Brain microvascular endothelial cell (primary cell): ENCODE data around the gene PBX4.

ENCODE experiments used
- DNase-seq: peaks from one replicate; pipeline ENCODE4 v3.0.0-alpha.2; 2020
- H3K27ac ChIP-seq: fragments of 250-450 bp; sonication (Bioruptor Pico); 2 replicates; pipeline ENCODE4 v1.5.1; 2020; ENCODE audit warnings: mild to moderate bottlenecking, moderate library complexity
- H3K27me3 ChIP-seq: fragments of 250-450 bp; sonication (Bioruptor Pico); replicated peaks from 2 replicates; pipeline ENCODE4 v1.5.1; 2020; ENCODE audit warnings: mild to moderate bottlenecking
- H3K36me3 ChIP-seq: fragments of 250-450 bp; sonication (Bioruptor Pico); replicated peaks from 2 replicates; pipeline ENCODE4 v1.5.1; 2020; ENCODE audit warnings: mild to moderate bottlenecking
- H3K4me3 ChIP-seq: 2 replicates; pipeline ENCODE4 v1.5.1; 2011; ENCODE audit warnings: low read depth, mild to moderate bottlenecking, control low read depth, low read length, moderate library complexity
- in situ Hi-C: cut with HindIII; loops from 2 replicates; pipeline ENCODE4 v1.10.0; 2017; ENCODE audit warnings: low sequenced_read_pairs, low pct_ligation_motif_present
- TF ChIP-seq, protein P1 (sequence below): IDR thresholded peaks from 2 replicates; pipeline ENCODE4 v1.5.1; 2011; ENCODE audit warnings: low read depth, mild to moderate bottlenecking, moderate library complexity, low read length, control low read depth, inconsistent platforms; ENCODE audit errors: missing control alignments

Gene PBX4

DNA sequence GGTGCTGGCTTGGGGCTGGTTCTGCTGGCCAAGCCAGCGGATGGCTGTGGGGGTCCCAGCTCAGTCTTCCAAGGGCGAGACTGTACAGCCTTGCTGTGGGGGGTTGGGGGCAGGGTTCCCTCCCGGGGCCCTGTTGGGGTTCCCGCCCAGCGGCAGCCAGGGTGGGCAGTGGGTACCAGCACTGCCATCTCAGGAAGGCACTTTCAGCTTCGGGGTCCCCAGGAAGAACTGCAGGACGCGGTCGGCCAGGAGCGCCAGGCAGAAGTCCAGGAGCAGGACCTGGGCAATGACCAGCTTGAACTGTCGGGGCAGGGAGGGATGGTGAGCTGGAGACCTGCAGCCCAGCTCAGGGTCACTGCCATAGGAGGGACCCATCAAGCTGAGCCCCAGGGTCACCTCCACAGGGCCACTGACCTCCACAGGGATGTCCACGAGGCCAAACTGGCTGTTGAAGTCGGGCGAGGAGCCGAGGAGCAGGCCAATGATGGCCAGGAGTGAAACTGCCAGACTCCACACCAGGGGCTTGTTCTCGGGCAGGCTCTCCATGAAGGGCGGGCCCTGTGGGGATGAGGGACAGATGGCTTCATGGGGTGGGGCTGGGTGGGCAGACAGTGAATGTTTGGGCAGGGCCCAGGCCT lies 26.9 kb upstream of the PBX4 start:
- in situ Hi-C loops = no loop called here
- H3K27me3 ChIP-seq = no peaks in the 10 kb centered on the region
- no peak for DNase-seq
- TF ChIP-seq, protein P1, sequence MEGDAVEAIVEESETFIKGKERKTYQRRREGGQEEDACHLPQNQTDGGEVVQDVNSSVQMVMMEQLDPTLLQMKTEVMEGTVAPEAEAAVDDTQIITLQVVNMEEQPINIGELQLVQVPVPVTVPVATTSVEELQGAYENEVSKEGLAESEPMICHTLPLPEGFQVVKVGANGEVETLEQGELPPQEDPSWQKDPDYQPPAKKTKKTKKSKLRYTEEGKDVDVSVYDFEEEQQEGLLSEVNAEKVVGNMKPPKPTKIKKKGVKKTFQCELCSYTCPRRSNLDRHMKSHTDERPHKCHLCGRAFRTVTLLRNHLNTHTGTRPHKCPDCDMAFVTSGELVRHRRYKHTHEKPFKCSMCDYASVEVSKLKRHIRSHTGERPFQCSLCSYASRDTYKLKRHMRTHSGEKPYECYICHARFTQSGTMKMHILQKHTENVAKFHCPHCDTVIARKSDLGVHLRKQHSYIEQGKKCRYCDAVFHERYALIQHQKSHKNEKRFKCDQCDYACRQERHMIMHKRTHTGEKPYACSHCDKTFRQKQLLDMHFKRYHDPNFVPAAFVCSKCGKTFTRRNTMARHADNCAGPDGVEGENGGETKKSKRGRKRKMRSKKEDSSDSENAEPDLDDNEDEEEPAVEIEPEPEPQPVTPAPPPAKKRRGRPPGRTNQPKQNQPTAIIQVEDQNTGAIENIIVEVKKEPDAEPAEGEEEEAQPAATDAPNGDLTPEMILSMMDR = no peak
- H3K36me3 ChIP-seq = peaks cover 31% of the 10 kb centered on the region
- H3K4me3 ChIP-seq = no peak overlapping the region
- H3K27ac ChIP-seq = no peak overlapping the region

- H3K4me3 ChIP-seq = no peak overlapping the region
These were observed 25.5 kb upstream of the PBX4 start for GRCh38 chr19:19644054-19644388.

GRCh38 chr19:19643158-19644053 lies 24.9 kb upstream of the PBX4 start, which contains the start of gene GMIP:
GMIP (minus strand) TSS chr19:19643657; CDS start chr19:19643529, 128 bp downstream.
- Histone ChIP-seq H3K36me3 (peaks cover 22% of the 10 kb centered on the region), H3K4me3 (peak within 1 kb of the TSS; percentile 81), H3K27ac (peak within 1 kb of the TSS; percentile 8), H3K27me3 (no peaks in the 10 kb centered on the region)
- TF ChIP-seq, protein P1 = peak; percentile 88
- DNase-seq = no peak
- in situ Hi-C loops = no loop called here

More at GRCh38 chr19:19644054-19644388, 25.5 kb upstream of the PBX4 start:
- Histone ChIP-seq H3K27me3 (no peaks in the 10 kb centered on the region), H3K27ac (no peak overlapping the region), H3K36me3 (peaks cover 22% of the 10 kb centered on the region)
- no peak for DNase-seq
- TF ChIP-seq, protein P1 = no peak
- in situ Hi-C loops = no loop called here

DNA sequence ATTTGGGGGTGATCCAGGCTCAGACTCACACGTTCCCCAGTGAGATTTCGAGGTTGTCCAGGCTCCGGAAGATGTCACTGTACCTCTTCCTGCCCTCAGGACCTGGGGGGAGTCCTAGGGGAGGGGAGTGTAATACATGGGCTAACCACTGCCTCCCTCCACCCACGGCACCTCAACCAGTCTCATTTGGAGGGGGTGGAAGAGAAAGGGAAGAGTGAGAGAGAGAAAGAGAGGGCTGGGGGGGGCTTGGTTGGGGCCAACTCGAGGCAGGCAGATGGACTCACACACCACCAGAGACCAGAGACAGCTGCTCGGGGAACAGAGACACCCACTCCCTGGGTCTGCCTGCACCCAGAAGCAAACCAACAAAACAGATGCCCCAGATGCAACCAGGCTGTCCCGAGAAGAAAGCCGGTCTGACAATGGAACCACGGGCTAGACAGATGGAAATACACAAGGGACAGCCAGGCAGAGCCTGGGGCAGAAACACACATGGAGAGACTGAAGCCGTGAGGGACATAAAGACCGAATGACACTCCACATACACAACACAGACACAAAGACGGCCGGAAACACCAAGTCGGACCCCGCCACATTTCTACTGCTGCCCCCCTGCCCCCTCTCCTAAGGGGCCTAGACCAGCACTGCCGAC lies 24.1 kb upstream of the PBX4 start:
- Histone ChIP-seq H3K27ac (no peak overlapping the region), H3K4me3 (peak overlapping the region; percentile 81), H3K27me3 (no peaks in the 10 kb centered on the region), H3K36me3 (peaks cover 23% of the 10 kb centered on the region)
- DNase-seq = no peak
- in situ Hi-C loops = no loop called here
- TF ChIP-seq, protein P1 = no peak

GRCh38 chr19:19637523-19638251 lies 19.2 kb upstream of the PBX4 start:
- no peak for DNase-seq
- in situ Hi-C loops = no loop called here
- peaks cover 39% of the 10 kb centered on the region for H3K36me3 ChIP-seq
- TF ChIP-seq, protein P1 = no peak
- no peak overlapping the region for H3K27ac ChIP-seq
- no peaks in the 10 kb centered on the region for H3K27me3 ChIP-seq
- H3K4me3 ChIP-seq = no peak overlapping the region
